ENCODE results near the gene NEU2. TPM values are rescaled to one million over a fixed set of nuclear protein-coding genes. Genes with fewer than 3 reads are reported as not detected.
"Not testable (repeated sequence)": the region's sequence is repeated elsewhere in the genome, so short reads cannot be mapped to it uniquely, and the experiment has no call there.

NEU2 gene
- total RNA-seq, 4 donors from 2014 or later, result not detected

DNA sequence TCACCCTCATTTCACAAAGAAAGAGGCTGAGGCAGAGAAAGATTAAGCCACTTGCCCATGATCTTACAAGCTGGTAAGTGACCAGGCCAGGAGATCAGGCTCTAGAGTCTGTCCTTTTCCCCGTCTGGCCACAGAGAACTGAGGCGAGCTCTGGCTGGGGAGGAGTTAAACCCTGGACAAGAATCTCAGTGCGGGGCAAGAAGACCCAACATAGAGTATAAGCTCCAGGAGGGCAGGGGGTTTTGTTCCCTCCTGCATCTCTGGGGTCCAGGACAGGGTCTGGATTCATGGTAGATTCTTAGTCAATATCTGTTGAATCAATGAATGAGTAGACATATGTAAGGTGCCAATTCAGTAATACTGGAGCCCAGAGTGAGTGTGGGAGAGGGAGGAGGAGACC, 14.7 kb downstream of the NEU2 start:
- Histone ChIP-seq H3K36me3 (no peaks in the 10 kb centered on the region), H3K4me3 (no peak overlapping the region), H3K4me1 (no peaks in the 10 kb centered on the region), H3K27ac (no peak overlapping the region), H3K27me3 (no peaks in the 10 kb centered on the region), H3K9me3 (no peaks in the 10 kb centered on the region)
- intact Hi-C loops (cut with DNase I; ENCODE audit: low total_unique reads), result no loop called here
- DNase-seq, result no peak
- TF ChIP-seq, protein P1, sequence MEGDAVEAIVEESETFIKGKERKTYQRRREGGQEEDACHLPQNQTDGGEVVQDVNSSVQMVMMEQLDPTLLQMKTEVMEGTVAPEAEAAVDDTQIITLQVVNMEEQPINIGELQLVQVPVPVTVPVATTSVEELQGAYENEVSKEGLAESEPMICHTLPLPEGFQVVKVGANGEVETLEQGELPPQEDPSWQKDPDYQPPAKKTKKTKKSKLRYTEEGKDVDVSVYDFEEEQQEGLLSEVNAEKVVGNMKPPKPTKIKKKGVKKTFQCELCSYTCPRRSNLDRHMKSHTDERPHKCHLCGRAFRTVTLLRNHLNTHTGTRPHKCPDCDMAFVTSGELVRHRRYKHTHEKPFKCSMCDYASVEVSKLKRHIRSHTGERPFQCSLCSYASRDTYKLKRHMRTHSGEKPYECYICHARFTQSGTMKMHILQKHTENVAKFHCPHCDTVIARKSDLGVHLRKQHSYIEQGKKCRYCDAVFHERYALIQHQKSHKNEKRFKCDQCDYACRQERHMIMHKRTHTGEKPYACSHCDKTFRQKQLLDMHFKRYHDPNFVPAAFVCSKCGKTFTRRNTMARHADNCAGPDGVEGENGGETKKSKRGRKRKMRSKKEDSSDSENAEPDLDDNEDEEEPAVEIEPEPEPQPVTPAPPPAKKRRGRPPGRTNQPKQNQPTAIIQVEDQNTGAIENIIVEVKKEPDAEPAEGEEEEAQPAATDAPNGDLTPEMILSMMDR (IDR thresholded peaks at IDR 0.05), result no peak
- TF ChIP-seq POLR2A (IDR thresholded peaks at IDR 0.05), result no peak

DNA sequence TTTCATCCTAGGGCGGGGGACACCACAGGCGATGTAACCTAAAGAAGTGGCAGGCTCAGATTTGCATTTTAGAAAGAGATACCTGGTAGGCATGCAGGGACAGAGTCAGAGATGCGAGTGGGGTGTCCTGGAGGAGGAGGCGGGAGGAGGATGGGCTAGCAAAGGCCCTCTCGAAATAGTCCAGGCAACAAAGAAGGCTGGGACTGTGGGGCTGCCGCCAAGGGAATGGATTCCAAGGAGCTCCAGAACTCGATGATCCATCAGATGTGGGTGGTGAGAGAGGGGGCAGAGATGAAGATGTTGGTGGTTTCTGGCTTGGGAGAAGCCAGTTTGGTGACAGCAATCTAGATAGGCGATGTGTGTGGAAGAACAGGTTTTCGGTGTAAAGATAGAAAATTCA, 15.2 kb downstream of the NEU2 start:
- Histone ChIP-seq H3K4me1 (no peaks in the 10 kb centered on the region), H3K4me3 (no peak overlapping the region), H3K27me3 (no peaks in the 10 kb centered on the region), H3K36me3 (no peaks in the 10 kb centered on the region), H3K27ac (no peak overlapping the region), H3K9me3 (no peaks in the 10 kb centered on the region)
- no peak for TF ChIP-seq POLR2A (IDR thresholded peaks at IDR 0.05)
- TF ChIP-seq, protein P1 (IDR thresholded peaks at IDR 0.05), result no peak
- DNase-seq, result no peak
- intact Hi-C loops (cut with DNase I; ENCODE audit: low total_unique reads), result no loop called here

DNA sequence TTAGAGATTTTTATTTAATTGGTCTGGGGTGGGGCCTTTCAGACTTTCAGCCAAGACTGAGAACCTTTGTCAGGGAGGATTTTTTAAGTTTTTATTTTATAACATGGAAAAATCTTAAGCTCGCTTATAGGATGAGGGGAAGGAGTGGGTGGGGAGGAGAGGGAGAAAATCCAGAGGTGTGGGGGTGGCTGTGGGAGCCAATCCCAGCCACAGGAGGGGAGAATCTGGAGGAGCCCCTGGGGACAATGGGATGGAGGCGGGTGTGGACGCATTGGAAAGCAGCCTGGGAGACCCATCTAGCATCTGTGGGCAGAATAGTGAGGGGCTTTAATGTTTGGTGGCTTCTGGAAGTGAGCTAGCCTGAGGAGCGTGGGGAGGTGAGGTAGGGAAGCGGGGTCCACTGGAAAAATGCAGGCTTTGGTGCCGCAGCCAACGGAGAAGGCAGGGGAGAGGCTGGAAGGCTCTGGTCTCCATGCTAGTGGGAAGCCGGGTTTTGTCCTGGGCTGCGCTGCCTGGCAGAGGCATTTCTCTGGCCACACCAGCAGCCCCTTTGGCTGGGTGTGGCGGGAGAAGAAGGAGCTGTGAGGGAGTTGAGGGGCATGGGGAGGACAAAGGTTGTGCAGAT, 16.2 kb downstream of the NEU2 start:
- intact Hi-C loops (cut with DNase I; ENCODE audit: low total_unique reads), result no loop called here
- TF ChIP-seq POLR2A (IDR thresholded peaks at IDR 0.05), result no peak
- TF ChIP-seq, protein P1 (IDR thresholded peaks at IDR 0.05), result no peak
- Histone ChIP-seq H3K27ac (no peak overlapping the region), H3K4me1 (no peaks in the 10 kb centered on the region), H3K9me3 (no peaks in the 10 kb centered on the region), H3K4me3 (no peak overlapping the region), H3K27me3 (no peaks in the 10 kb centered on the region), H3K36me3 (no peaks in the 10 kb centered on the region)
- DNase-seq, result no peak

DNA sequence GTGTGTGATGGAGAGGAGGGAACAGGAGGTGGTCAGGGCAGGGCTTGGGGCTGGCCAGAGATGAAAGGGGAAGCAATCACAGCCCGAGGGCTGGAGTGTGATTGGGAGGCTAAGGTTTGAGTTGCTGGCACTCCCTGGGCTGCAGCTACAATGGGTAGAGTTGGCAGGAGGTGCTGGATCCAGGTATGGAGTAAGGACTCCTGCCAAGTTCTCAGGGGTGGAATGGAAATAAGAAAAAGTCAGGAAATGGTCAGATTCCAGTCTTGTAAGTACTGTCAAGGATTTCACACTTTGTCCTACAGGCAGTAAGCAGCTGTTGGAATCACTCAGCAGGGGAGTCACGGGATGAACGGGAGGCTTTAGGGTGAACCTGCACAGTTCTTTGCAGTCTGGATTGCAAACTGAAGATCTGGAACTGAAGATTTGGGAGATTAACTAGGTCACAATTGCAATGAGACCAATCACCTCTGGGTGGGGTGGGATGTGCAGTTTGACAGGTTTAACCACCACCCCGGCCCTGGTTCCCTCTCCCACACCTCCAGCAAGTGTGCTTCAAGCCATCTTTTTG, 16.8 kb downstream of the NEU2 start:
- TF ChIP-seq, protein P1 (IDR thresholded peaks at IDR 0.05), result no peak
- TF ChIP-seq POLR2A (IDR thresholded peaks at IDR 0.05), result no peak
- H3K27ac ChIP-seq, result no peak overlapping the region
- DNase-seq, result no peak

DNA sequence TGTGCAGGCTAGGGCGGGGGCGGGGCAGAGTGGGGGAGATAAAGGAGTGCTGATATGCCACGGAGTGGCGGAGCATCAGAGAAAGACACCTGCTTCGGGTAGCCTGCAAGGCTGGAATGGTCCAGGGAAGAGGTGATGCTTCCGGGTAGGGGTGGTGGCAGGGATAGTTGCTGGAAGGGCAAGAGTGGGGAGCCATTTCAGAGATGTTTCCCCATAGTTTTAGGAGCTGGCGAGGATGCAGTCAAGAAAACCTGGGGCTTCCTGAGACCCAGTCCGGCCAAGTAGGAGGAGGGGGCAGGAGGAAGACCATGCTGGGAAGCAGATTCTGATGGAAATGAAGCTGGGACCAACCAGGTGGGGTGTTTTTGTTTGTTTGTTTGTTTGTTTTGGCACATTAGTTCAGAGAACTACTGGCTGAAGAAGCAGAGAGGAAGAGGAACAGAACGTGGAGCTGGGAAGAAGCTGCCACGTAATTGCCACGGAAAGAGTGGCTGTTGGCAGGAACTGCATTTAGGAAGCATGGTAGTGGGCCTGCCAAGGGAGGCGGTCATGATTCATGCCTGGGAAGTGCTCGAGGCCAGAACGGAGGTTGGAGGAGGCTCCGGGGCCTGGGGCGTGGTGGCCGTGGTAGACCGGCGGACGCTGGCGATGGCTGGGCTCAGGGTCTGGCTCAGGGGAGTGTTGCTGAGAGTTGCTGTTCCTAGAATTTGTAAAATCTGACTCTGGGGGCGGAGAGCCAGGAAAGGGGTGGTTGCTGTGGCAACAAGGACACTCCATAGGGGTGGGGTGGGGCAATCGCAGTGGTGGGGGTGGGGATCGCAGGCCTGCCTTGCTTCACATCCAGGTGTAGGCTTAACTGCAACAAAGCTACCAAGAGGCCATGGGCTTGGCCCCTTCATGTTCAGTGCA, 19.0 kb downstream of the NEU2 start:
- Histone ChIP-seq H3K27ac (no peak overlapping the region), H3K27me3 (no peaks in the 10 kb centered on the region), H3K4me3 (no peak overlapping the region)

More for the DNA sequence above, 16.8 kb downstream of the NEU2 start:
- Histone ChIP-seq H3K4me3 (no peak overlapping the region), H3K9me3 (no peaks in the 10 kb centered on the region), H3K4me1 (no peaks in the 10 kb centered on the region), H3K36me3 (no peaks in the 10 kb centered on the region), H3K27me3 (no peaks in the 10 kb centered on the region)
- intact Hi-C loops (cut with DNase I; ENCODE audit: low total_unique reads), result no loop called here

DNA sequence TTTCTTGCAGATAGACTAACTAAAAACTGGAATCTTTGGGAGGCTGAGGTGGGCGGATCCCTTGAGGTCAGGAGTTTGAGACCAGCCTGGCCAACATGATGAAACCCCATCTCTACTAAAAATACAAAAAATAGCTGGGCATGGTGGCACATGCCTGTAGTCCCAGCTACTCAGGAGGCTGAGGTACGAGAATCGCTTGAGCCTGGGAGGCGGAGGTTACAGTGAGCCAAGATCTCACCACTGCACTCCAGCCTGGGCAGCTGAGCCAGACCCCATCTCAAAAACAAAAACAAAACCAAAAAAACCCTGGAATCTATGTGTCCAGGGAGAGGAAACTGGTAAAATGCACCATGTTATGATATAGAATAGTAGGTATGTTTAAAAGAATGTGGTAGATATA, 20.0 kb downstream of the NEU2 start:
- H3K4me1 ChIP-seq; H3K27ac ChIP-seq; DNase-seq; intact Hi-C loops (cut with DNase I; ENCODE audit: low total_unique reads); H3K4me3 ChIP-seq; H3K36me3 ChIP-seq; H3K9me3 ChIP-seq; H3K27me3 ChIP-seq: not testable (repeated sequence)

More for the DNA sequence above, 19.0 kb downstream of the NEU2 start:
- TF ChIP-seq POLR2A (IDR thresholded peaks at IDR 0.05), result no peak
- TF ChIP-seq, protein P1 (IDR thresholded peaks at IDR 0.05), result peak in 1 of 4 experiments; percentile 10
- intact Hi-C loops (cut with DNase I; ENCODE audit: low total_unique reads), result no loop called here
- Histone ChIP-seq H3K9me3 (no peaks in the 10 kb centered on the region), H3K4me1 (no peaks in the 10 kb centered on the region), H3K36me3 (no peaks in the 10 kb centered on the region)
- peak; percentile 42 to 68 for DNase-seq

Data from uterus (tissue), 4 donors.